Rectal smooth muscle tissue (tissue), 1 donor: ENCODE data around the gene LIN7C.
A peak's percentile ranks its signal among the peaks of the same experiment; 100 is the strongest.

ENCODE experiments used
- H3K27ac ChIP-seq: one replicate; pipeline ENCODE4 v1.7.0; 2013; ENCODE audit warnings: low read depth, low read length, inconsistent platforms
- H3K27me3 ChIP-seq: one replicate; pipeline ENCODE4 v1.7.0; 2013; ENCODE audit warnings: low read length; ENCODE audit not compliant: control insufficient read depth, insufficient read depth
- H3K36me3 ChIP-seq: one replicate; pipeline ENCODE4 v1.7.0; 2013; ENCODE audit warnings: low read length; ENCODE audit not compliant: control insufficient read depth, insufficient read depth
- H3K4me1 ChIP-seq: one replicate; pipeline ENCODE4 v1.7.0; 2013; ENCODE audit warnings: low read length; ENCODE audit not compliant: control insufficient read depth, insufficient read depth
- H3K4me3 ChIP-seq: one replicate; pipeline ENCODE4 v1.7.0; 2013; ENCODE audit warnings: low read length
- H3K9ac ChIP-seq: one replicate; pipeline ENCODE4 v1.7.0; 2013; ENCODE audit warnings: low read length

The LIN7C gene

DNA sequence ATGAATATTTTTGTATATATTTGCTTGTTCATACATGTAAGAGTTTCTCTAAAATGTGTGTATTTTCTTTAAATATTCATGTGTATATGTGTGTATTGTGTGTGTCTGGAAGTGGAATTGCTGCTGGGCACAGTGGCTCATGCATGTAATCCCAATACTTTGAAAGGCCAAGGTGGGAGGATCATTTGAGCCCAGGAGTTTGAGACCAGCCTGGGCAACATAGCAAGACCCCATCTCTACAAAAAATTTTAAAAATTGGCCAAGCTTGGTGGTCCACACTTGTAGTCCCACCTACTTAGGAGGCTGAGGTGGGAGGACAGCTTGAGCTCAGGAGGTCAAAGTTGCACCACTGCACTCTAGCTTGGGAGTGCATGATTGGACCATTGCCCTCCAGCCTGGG lies 29.3 kb downstream of the LIN7C start:
- Histone ChIP-seq H3K27me3 (no peaks in the 10 kb centered on the region), H3K36me3 (no peaks in the 10 kb centered on the region), H3K4me3 (no peak overlapping the region), H3K4me1 (no peaks in the 10 kb centered on the region), H3K9ac (no peak overlapping the region), H3K27ac (no peak overlapping the region)

DNA sequence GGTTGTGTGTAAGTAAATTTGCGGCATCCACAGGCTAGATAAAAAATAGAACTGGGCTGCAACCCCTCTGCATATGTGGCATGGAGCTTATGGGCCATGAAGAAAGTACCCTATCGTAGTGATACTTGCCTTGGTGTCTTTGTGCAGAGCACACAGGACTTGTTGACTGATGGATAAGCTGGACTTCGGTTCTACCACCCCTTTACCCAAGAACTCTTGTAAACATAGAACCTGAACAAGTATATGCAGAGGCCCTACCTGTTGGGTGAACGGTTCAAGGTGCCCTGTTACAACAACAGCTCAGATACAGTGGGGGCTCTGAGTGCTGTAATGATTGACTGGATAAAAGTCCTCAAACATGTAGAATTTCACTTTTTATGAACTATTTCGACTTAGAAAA lies 30.9 kb downstream of the LIN7C start:
- Histone ChIP-seq H3K4me3 (no peak overlapping the region), H3K4me1 (peaks cover 3% of the 10 kb centered on the region), H3K27me3 (no peaks in the 10 kb centered on the region), H3K27ac (no peak overlapping the region), H3K36me3 (no peaks in the 10 kb centered on the region), H3K9ac (no peak overlapping the region)

DNA sequence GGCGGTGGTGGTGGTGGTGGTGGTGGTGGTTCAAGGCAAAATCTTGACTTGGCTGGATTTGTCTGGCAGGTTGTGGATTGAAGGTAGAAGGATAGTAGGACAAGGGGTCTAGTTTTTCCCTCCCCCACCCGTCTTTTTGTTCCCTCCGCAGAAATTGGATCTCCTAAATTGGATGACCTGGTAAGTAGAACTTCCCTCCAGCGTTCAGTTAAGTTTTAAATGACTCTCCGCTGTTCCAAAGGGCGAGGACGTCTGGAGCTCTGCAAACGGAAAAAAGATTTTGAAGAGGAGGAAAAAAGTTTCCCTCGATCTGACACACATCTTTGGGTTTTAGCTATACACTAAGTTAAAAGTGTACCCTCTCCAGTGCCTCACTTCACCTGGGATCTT lies 33.6 kb downstream of the LIN7C start:
- H3K27ac ChIP-seq = peak overlapping the region; percentile 86
- H3K9ac ChIP-seq = no peak overlapping the region
- peak overlapping the region; percentile 93 for H3K4me3 ChIP-seq
- H3K27me3 ChIP-seq = no peaks in the 10 kb centered on the region
- no peaks in the 10 kb centered on the region for H3K36me3 ChIP-seq
- peaks cover 9% of the 10 kb centered on the region for H3K4me1 ChIP-seq

DNA sequence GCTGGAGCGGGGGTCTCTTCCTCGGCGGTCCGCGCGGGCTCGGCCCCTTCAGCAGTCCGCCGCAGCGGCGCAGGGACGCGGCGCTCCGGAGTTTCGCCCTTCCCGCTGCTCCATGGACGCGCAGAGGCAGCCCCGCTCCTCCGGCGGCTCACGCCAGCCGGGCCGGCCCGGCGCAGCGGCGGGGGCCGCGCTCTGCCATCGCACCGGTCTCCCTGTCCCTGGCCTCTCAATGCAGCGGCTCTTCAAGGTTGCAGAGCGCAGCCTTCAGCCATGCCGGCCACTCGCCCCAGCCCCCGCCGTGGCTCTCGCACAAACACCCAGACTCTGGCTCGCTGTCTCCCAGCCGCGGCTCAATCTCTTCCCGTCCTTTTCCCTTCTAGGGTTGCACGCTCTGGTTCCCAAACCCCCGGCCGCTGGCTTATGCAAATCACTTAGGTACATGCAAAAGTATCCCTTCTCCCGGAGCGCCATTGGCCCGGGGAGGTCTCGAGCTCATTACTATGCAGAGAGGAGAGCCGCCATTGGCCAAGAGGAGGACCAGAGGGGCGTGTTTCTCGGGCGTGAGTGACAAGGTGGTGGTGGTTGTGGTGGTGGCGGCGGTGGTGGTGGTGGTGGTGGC lies 34.1 kb downstream of the LIN7C start, which contains the start of gene LGR4:
Gene LGR4, minus strand, starts transcription at position 393 of the 619 bp plus-strand sequence. CDS start 488 bp downstream, outside the sequence.
- H3K27me3 ChIP-seq = no peaks in the 10 kb centered on the region
- no peaks in the 10 kb centered on the region for H3K36me3 ChIP-seq
- peak within 1 kb of the TSS; percentile 93 for H3K4me3 ChIP-seq
- H3K27ac ChIP-seq = peak within 1 kb of the TSS; percentile 86
- H3K4me1 ChIP-seq = peaks cover 9% of the 10 kb centered on the region
- H3K9ac ChIP-seq = peak within 1 kb of the TSS; percentile 64

DNA sequence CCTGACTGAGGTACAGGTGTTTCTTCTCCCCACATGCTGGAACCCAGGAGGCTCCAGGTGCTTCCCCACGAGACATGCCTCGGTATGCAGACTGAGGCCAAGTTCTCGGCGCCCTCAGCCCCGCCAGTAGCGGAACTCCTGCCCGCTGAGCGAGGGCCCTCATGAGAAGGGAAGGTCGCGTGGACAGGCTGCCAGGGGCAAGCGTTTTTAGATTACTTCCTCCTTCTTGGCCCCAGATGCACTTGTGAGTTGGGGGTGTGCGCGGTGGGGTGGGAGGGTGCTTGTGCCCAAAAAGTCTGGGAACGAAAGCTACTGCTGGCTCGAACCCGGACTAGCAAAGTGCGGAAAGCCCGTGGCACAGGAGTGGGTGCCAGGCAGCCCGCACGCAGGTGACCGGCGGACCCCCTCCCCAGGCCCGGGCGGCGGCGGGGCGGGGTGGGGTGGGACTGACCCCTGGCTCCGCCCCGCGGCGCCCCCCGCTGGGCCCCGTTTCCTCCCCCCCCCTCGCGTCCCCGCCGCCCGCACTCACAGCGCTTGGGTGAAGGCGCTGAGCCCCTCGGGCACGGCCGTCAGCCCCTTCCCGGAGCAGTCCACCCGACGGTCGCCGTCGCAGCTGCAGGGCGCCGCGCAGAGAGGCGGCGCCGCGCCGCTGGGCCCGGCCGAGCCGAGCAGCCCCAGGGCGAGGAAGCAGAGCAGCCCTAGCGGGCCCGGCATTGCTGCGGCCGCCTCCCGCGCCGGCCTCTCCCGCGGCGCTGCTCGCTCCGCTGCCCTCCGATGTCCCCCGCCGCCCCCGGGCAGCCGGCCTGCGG lies 34.8 kb downstream of the LIN7C start:
- Histone ChIP-seq H3K27ac (peak overlapping the region; percentile 86), H3K4me3 (peak overlapping the region; percentile 93), H3K27me3 (no peaks in the 10 kb centered on the region), H3K9ac (peak overlapping the region; percentile 64), H3K36me3 (no peaks in the 10 kb centered on the region), H3K4me1 (peaks cover 9% of the 10 kb centered on the region)

- H3K4me3 ChIP-seq = peak overlapping the region; percentile 93
- H3K27ac ChIP-seq = peak overlapping the region; percentile 86
- H3K4me1 ChIP-seq = peaks cover 13% of the 10 kb centered on the region
- H3K36me3 ChIP-seq = no peaks in the 10 kb centered on the region
- H3K9ac ChIP-seq = peak overlapping the region; percentile 52
- no peaks in the 10 kb centered on the region for H3K27me3 ChIP-seq
Measured at GRCh38 chr11:27470826-27471588, 35.6 kb downstream of the LIN7C start.

DNA sequence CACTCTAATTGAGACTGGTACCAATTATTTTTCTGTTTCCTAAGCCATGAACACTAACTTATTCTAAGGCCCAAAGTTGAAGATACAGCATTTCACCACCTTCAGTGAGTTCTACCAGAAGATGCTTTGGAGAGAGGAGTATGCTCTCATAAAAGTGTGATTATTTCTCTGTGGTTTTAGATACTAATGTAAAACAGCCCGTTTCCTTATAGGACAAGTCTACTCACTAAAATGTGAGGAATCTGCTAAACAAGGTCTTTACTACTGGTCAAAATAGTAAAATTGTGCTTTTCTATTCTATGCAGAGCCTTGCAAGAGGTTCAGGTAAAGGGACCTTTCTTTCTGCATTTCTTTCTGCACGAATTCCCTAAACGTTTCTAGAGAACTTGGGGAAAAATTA lies 36.4 kb downstream of the LIN7C start:
- no peak overlapping the region for H3K27ac ChIP-seq
- peaks cover 21% of the 10 kb centered on the region for H3K4me1 ChIP-seq
- H3K9ac ChIP-seq = no peak overlapping the region
- peak overlapping the region; percentile 93 for H3K4me3 ChIP-seq
- H3K27me3 ChIP-seq = no peaks in the 10 kb centered on the region
- H3K36me3 ChIP-seq = no peaks in the 10 kb centered on the region

DNA sequence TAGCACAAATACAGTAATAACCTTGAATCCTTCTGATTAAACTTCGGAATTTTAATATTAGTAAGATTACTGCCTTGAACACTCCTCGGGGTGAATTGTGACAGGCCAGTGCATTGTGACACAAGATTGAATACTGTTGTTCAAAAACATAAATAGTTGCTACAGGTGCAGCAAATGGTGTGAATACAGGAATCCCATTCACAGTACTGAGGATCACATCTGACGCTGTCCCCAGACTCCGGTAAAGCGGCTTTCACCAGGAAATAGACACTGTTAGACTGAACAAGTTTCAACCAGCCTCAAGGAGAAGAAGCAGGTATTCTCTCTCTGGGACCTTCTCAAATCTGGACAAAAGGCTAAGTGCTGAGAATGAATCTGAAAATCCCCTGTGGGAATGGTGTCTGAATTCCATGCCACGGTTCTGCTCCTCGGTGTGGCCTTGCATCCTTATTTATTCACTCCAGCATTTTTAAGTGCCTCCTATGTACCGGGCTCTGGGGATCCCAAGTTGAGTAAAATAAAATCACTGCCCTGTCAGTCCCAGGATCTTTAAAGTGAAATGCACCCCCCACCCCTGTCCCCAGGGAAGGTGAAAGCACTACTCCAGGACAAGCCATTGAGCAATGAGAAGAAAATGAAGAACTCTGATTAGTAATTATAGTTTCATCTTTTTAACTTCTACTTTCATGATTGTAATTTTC lies 37.4 kb downstream of the LIN7C start:
- H3K27me3 ChIP-seq = no peaks in the 10 kb centered on the region
- peaks cover 24% of the 10 kb centered on the region for H3K4me1 ChIP-seq
- H3K4me3 ChIP-seq = peak overlapping the region; percentile 93
- peak overlapping the region; percentile 23 for H3K27ac ChIP-seq
- no peaks in the 10 kb centered on the region for H3K36me3 ChIP-seq
- H3K9ac ChIP-seq = no peak overlapping the region

GRCh38 chr11:27468209-27468994 lies 38.2 kb downstream of the LIN7C start:
- H3K4me3 ChIP-seq = peak overlapping the region; percentile 5
- no peak overlapping the region for H3K9ac ChIP-seq
- no peaks in the 10 kb centered on the region for H3K27me3 ChIP-seq
- peaks cover 29% of the 10 kb centered on the region for H3K4me1 ChIP-seq
- H3K27ac ChIP-seq = peak overlapping the region; percentile 43
- no peaks in the 10 kb centered on the region for H3K36me3 ChIP-seq

DNA sequence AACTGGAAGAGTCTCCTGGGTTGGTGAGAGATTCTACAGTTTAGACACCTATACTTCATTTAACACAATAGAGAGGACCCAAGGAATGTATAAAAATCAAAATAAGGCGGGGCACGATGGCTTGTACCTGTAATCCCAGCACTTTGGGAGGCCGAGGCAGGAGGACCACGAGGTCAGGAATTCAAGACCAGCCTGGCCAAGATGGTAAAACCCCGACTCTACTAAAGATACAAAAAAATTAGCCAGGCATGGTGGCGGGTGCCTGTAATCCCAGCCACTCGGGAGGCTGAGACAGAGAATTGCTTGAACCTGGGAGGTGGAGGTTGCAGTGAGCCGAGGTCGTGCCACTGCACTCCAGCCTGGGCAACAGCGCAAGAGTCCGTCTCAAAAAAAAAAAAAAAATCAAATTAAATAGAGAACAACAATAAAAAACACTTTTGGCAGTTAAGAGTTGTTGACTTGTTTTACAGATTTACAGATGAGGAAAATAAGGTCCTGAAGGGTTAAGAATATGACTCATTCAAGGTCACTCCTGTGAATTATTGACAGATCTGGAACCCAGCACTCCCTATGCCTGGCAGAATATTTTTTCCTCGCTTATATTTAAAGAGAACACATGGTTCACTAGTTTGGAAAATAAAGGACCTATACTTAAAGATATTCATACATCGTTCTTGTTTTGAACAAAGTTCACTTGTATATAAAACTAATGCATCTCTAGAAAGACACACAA lies 39.2 kb downstream of the LIN7C start:
- Histone ChIP-seq H3K27me3 (no peaks in the 10 kb centered on the region), H3K4me3 (no peak overlapping the region), H3K36me3 (no peaks in the 10 kb centered on the region), H3K27ac (peak overlapping the region; percentile 43), H3K4me1 (peaks cover 29% of the 10 kb centered on the region), H3K9ac (no peak overlapping the region)

DNA sequence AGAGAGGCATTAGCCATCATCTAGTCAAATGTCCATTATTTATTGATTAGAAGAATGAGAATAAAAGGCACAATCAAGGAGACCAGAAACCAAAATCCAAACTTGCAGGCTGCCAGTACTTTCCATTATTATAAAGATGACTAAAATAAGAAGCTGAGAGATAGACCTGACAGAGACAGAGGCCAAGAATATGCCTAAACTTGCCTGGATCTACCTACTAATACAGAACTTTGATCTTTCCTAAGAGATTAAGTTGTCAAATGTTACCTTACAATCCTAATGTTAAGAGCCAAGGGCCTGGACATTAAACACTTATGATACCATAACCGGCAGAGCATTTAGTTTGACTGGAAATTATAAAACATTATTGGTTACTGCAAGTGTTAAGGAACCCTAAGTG lies 40.2 kb downstream of the LIN7C start:
- Histone ChIP-seq H3K27me3 (no peaks in the 10 kb centered on the region), H3K4me1 (peaks cover 29% of the 10 kb centered on the region), H3K9ac (no peak overlapping the region), H3K27ac (no peak overlapping the region), H3K4me3 (no peak overlapping the region), H3K36me3 (no peaks in the 10 kb centered on the region)
